Heart left ventricle (tissue), 13 donors: Measurements from ENCODE around the gene ADAM17.

Experiments used
- POLR2A ChIP-seq, 2 donors: fragments of 450-650 bp; IDR thresholded peaks; one replicate each; pipeline ENCODE4 v1.6.1; 2017; ENCODE audit warnings: antibody characterized with exemption in 2 of 2, mild to moderate bottlenecking in 2 of 2, moderate library complexity in 2 of 2
- TF ChIP-seq, protein P1 (sequence below), 12 donors: fragments of 200-600 bp; sonication (generic) in 4 of 12; IDR thresholded peaks; one replicate each; pipeline versions ENCODE4 v1.5.0 to v1.8.0; 2018 to 2022; ENCODE audit warnings: antibody characterized with exemption in 12 of 12, mild to moderate bottlenecking in 5 of 12
- donor health status: ischemic (EF 13 %, LVEDD 7.1; RV severe dilation, severe dysfunction).
- donor health status: DM: no; HTN: yes; CAD: no.
- donor health status: DM: no; HTN: no; CAD: no.
- donor health status: ischemic (EF 25% LVEDD 6.9; RV normal size, moderate dysfunction).
- donor health status: ischemic (EF 25% LVEDD 5.7; RV mildly dilated, moderate dysfunction).
- donor health status: ischemic (EF 35%, LVEDD 5.7; RV mildly dilated, moderate dysfunction).
- donor health status: nonischemic (EF 11% LVEDD 7.7; RV severe dilation, severe dysfunction).
- donor health status: DM: yes; HTN: yes; CAD: no.
- donor health status: PGD.
- donor health status: ischemic (EF 29% LVEDD 5.4; RV normal size, mild dysfunction).
- donor health status: nonischemic (EF 23%, LVEDD 6.1; RV moderate dilation, normal function).

GRCh38 chr2:9565436-9566153 is 10.0 kb upstream of the ADAM17 start:
- TF ChIP-seq, protein P1, sequence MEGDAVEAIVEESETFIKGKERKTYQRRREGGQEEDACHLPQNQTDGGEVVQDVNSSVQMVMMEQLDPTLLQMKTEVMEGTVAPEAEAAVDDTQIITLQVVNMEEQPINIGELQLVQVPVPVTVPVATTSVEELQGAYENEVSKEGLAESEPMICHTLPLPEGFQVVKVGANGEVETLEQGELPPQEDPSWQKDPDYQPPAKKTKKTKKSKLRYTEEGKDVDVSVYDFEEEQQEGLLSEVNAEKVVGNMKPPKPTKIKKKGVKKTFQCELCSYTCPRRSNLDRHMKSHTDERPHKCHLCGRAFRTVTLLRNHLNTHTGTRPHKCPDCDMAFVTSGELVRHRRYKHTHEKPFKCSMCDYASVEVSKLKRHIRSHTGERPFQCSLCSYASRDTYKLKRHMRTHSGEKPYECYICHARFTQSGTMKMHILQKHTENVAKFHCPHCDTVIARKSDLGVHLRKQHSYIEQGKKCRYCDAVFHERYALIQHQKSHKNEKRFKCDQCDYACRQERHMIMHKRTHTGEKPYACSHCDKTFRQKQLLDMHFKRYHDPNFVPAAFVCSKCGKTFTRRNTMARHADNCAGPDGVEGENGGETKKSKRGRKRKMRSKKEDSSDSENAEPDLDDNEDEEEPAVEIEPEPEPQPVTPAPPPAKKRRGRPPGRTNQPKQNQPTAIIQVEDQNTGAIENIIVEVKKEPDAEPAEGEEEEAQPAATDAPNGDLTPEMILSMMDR (IDR thresholded peaks at IDR 0.05): no peak
- TF ChIP-seq POLR2A (IDR thresholded peaks at IDR 0.05): no peak
